ENCODE results near the gene TTC5. TPM values are rescaled to one million over a fixed set of nuclear protein-coding genes. Genes with fewer than 3 reads are reported as not detected.
"Not testable (repeated sequence)": the region's sequence is repeated elsewhere in the genome, so short reads cannot be mapped to it uniquely, and the experiment has no call there.

Gene TTC5
- 17.6 and 20.4 TPM in 2 replicates for total RNA-seq (2014; rRNA removed; shearing (Covaris generic); ENCODE audit: low replicate concordance)

- peak; percentile 77 for DNase-seq (ENCODE audit: low read depth)
- in situ Hi-C loops (cut with HindIII; ENCODE audit: low pct_unique_long_range_greater_than_20kb, low sequenced_read_pairs), result no loop called here
These were observed at the start of gene TTC5 for GRCh38 chr14:20305265-20306078. Gene TTC5, minus strand, starts transcription at chr14:20305951. Its CDS starts 14 bp downstream, at chr14:20305937.

- in situ Hi-C loops (cut with HindIII; ENCODE audit: low pct_unique_long_range_greater_than_20kb, low sequenced_read_pairs), result no loop called here
- DNase-seq (ENCODE audit: low read depth), result no peak
These were observed 45.1 kb upstream of the TTC5 start for GRCh38 chr14:20350860-20351259.

GRCh38 chr14:20350282-20350681, 44.5 kb upstream of the TTC5 start:
- in situ Hi-C loops (cut with HindIII; ENCODE audit: low pct_unique_long_range_greater_than_20kb, low sequenced_read_pairs), result no loop called here
- DNase-seq (ENCODE audit: low read depth), result no peak

- DNase-seq (ENCODE audit: low read depth), result no peak
- in situ Hi-C loops (cut with HindIII; ENCODE audit: low pct_unique_long_range_greater_than_20kb, low sequenced_read_pairs), result no loop called here
These were observed 42.0 kb upstream of the TTC5 start for GRCh38 chr14:20347747-20348146.

- DNase-seq (ENCODE audit: low read depth), result no peak
- in situ Hi-C loops (cut with HindIII; ENCODE audit: low pct_unique_long_range_greater_than_20kb, low sequenced_read_pairs), result no loop called here
These were observed 41.0 kb upstream of the TTC5 start for GRCh38 chr14:20346713-20347112.

GRCh38 chr14:20345366-20345765, 39.6 kb upstream of the TTC5 start:
- no peak for DNase-seq (ENCODE audit: low read depth)
- in situ Hi-C loops (cut with HindIII; ENCODE audit: low pct_unique_long_range_greater_than_20kb, low sequenced_read_pairs), result no loop called here

- no peak for DNase-seq (ENCODE audit: low read depth)
- in situ Hi-C loops (cut with HindIII; ENCODE audit: low pct_unique_long_range_greater_than_20kb, low sequenced_read_pairs), result no loop called here
These were observed 38.1 kb upstream of the TTC5 start for GRCh38 chr14:20343862-20344220.

- in situ Hi-C loops (cut with HindIII; ENCODE audit: low pct_unique_long_range_greater_than_20kb, low sequenced_read_pairs), result no loop called here
- DNase-seq (ENCODE audit: low read depth), result peak; percentile 100
These were observed 37.5 kb upstream of the TTC5 start, which contains the start of gene PARP2 for GRCh38 chr14:20343092-20343861. Gene PARP2, plus strand, starts transcription at chr14:20343635. Its CDS starts 7 bp downstream, at chr14:20343642.

- in situ Hi-C loops (cut with HindIII; ENCODE audit: low pct_unique_long_range_greater_than_20kb, low sequenced_read_pairs), result no loop called here
These were observed 35.9 kb upstream of the TTC5 start for GRCh38 chr14:20341646-20342045.

GRCh38 chr14:20341032-20341431, 35.3 kb upstream of the TTC5 start:
- in situ Hi-C loops (cut with HindIII; ENCODE audit: low pct_unique_long_range_greater_than_20kb, low sequenced_read_pairs), result not testable (repeated sequence)

More at GRCh38 chr14:20341646-20342045, 35.9 kb upstream of the TTC5 start:
- DNase-seq (ENCODE audit: low read depth), result no peak

GRCh38 chr14:20334017-20334416, 28.3 kb upstream of the TTC5 start:
- in situ Hi-C loops (cut with HindIII; ENCODE audit: low pct_unique_long_range_greater_than_20kb, low sequenced_read_pairs), result no loop called here
- DNase-seq (ENCODE audit: low read depth), result no peak

More at GRCh38 chr14:20341032-20341431, 35.3 kb upstream of the TTC5 start:
- not testable (repeated sequence) for DNase-seq (ENCODE audit: low read depth)

GRCh38 chr14:20333494-20333841, 27.7 kb upstream of the TTC5 start:
- in situ Hi-C loops (cut with HindIII; ENCODE audit: low pct_unique_long_range_greater_than_20kb, low sequenced_read_pairs), result no loop called here

GRCh38 chr14:20332788-20333493, 27.2 kb upstream of the TTC5 start, which contains the start of gene CCNB1IP1:
Gene CCNB1IP1, minus strand, starts transcription at chr14:20333279. Its CDS starts 16,756 bp downstream, at chr14:20316523.
- in situ Hi-C loops (cut with HindIII; ENCODE audit: low pct_unique_long_range_greater_than_20kb, low sequenced_read_pairs), result no loop called here
- peak; percentile 78 for DNase-seq (ENCODE audit: low read depth)

More at GRCh38 chr14:20333494-20333841, 27.7 kb upstream of the TTC5 start:
- no peak for DNase-seq (ENCODE audit: low read depth)

GRCh38 chr14:20332431-20332787, 26.7 kb upstream of the TTC5 start:
- in situ Hi-C loops (cut with HindIII; ENCODE audit: low pct_unique_long_range_greater_than_20kb, low sequenced_read_pairs), result no loop called here
- DNase-seq (ENCODE audit: low read depth), result no peak

- no peak for DNase-seq (ENCODE audit: low read depth)
- in situ Hi-C loops (cut with HindIII; ENCODE audit: low pct_unique_long_range_greater_than_20kb, low sequenced_read_pairs), result no loop called here
These were observed 25.4 kb upstream of the TTC5 start for GRCh38 chr14:20331053-20331613.

- in situ Hi-C loops (cut with HindIII; ENCODE audit: low pct_unique_long_range_greater_than_20kb, low sequenced_read_pairs), result no loop called here
- no peak for DNase-seq (ENCODE audit: low read depth)
These were observed 23.6 kb upstream of the TTC5 start for GRCh38 chr14:20329355-20329754.

- no peak for DNase-seq (ENCODE audit: low read depth)
- in situ Hi-C loops (cut with HindIII; ENCODE audit: low pct_unique_long_range_greater_than_20kb, low sequenced_read_pairs), result no loop called here
These were observed 23.0 kb upstream of the TTC5 start for GRCh38 chr14:20328705-20329104.
